HG03045 (cell line): ENCODE results near the gene RAMP1.
"Not testable (repeated sequence)": the region's sequence is repeated elsewhere in the genome, so short reads cannot be mapped to it uniquely, and the experiment has no call there.

Experiments
- ATAC-seq: cut with Tn5 transposase; IDR thresholded peaks from one replicate; pipeline ENCODE4 v1.9.1; 2021; ENCODE audit warnings: mild to moderate bottlenecking, moderate library complexity; ENCODE audit not compliant: unreplicated experiment

The RAMP1 gene

GRCh38 chr2:237940828-237941227 lies 81.4 kb downstream of the RAMP1 start:
- ATAC-seq = no peak

DNA sequence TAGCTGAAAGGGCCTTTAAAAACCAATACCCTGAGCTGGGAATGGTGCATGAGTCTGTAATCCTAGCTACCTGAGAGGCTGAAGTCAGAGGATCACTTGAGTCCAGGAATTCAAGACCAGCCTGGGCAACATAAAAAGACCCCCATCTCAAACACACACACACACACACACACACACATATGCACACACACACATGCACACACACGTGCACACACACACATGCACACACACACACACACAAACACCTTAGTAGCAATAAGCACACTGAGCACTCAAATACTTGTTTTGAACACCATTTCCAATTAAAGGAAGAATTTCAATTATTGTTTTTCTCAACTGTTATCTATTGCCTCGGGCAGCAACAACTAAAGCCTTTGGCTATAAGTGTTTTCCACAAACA lies 81.8 kb downstream of the RAMP1 start:
- ATAC-seq = no peak

- ATAC-seq = no peak
Measured at GRCh38 chr2:237942513-237942899, 83.1 kb downstream of the RAMP1 start.

GRCh38 chr2:237943395-237944094 lies 84.1 kb downstream of the RAMP1 start:
- ATAC-seq = no peak

DNA sequence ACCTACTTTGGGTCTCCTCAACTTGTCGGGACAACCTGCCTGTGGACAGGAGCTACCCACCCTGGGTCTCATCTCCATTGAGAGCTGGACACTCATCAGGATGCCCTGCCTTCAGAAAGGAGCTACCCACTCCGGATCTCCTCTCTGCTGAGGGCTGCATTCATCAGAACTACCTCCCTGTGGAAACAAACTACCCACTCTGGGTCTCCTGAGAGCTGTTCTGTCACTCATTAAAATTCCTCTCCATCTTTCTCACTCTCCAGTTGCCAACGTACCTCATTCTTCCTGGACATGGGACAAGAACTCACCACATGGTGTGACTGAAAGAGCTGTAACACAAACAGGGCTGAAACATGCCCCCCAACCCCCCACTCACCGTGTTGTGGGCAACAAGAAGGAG lies 84.9 kb downstream of the RAMP1 start:
- ATAC-seq = no peak

GRCh38 chr2:237946423-237946822 lies 87.0 kb downstream of the RAMP1 start:
- no peak for ATAC-seq

DNA sequence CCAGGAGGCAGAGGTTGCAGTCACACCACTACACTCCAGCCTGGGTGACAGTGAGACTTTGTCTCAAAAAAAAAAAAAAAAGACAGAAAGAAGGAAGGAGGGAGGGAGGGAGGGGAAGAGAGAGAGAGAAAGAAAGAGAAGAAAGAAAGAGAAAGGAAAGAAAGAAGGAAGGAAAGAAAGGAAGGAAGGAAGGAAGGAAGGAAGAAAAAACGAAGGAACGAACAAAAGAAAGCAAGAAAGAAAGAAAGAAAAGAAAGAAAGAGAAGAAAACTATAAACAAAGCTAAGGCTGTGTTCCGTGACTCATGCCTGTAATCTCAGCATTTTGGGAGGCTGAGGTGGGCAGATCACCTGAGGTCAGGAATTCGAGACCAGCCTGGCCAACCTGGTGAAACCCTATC lies 91.9 kb downstream of the RAMP1 start:
- ATAC-seq = not testable (repeated sequence)

- no peak for ATAC-seq
Measured at GRCh38 chr2:237951878-237952277, 92.5 kb downstream of the RAMP1 start.

GRCh38 chr2:237952851-237953250 lies 93.4 kb downstream of the RAMP1 start:
- ATAC-seq = no peak

GRCh38 chr2:237955640-237956401 lies 96.4 kb downstream of the RAMP1 start:
- ATAC-seq = no peak

GRCh38 chr2:237956402-237956736 lies 96.9 kb downstream of the RAMP1 start:
- ATAC-seq = no peak

- no peak for ATAC-seq
Measured at GRCh38 chr2:237961637-237962036, 102.2 kb downstream of the RAMP1 start.
